Measurements from ENCODE around the gene CMTM7.

CMTM7 gene

DNA sequence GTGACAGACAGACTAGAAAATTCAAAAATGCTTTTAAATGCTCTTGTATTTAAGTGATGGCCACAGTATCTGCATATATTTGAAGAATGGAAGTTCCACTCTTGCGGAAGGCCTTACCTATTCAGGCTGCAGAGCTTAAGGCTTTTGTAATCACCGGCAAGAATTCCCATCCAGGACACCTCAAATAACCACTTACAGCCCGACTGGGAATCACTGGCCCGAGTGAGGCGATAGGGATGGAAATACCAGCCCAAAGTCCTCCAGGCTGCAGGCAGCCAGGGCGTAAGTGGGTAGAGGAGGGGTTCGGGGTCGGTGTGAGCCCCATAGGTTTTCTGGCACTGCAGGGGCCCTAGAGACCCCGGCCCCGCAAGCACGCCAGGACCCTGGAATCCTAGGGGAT is 9.5 kb downstream of the CMTM7 start:
- H3K36me3 ChIP-seq (ENCODE audit: control insufficient read depth, insufficient read depth, low read length): no peaks in the 10 kb centered on the region
- no peaks in the 10 kb centered on the region for H3K9me3 ChIP-seq (ENCODE audit: control insufficient read depth, insufficient read depth, low read length)
- DNase-seq (ENCODE audit: low read depth, low spot score): no peak
- H3K4me1 ChIP-seq (ENCODE audit: control insufficient read depth, insufficient read depth, low read length): no peaks in the 10 kb centered on the region; the same call in 1 of the 2 replicates
- no peaks in the 10 kb centered on the region for H3K27me3 ChIP-seq (ENCODE audit: control insufficient read depth, insufficient read depth, low read length)
- WGBS (ENCODE audit: insufficient coverage, insufficient read length): no CpG with 5 or more reads among the region's 11 CpGs
- H3K4me3 ChIP-seq (ENCODE audit: low read length): peak overlapping the region; percentile 27; the same call in 1 of the 2 replicates
- no peak overlapping the region for H3K27ac ChIP-seq (ENCODE audit: low read length)

DNA sequence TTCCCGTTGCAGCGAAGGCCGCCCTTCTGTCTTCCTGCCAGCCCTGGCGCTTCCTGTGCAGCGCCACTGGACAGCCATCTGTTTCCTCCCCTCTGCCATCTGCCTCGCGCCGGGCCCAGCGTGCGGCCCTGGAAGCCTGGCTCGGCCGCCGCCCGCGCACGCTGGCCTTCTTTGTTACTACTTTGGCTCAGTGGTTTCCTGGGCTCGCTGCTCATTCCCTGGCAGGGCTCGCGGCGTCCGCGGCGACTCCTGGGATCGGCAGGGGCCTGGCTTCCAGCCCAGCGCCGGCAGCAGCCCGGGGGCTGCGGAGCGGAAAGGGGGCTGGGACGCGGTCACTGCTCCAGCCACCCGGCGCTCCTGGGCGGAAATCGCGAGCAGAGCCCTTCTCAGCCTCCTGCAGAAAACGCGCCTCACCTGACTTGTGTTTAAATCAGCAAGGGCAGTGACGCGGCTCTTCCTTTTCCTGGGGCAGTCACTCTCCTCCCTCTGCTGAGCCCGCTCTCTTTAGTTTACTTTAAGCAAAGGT is 10.0 kb downstream of the CMTM7 start:
- H3K4me3 ChIP-seq (ENCODE audit: low read length): peak overlapping the region; percentile 27; the same call in 1 of the 2 replicates
- H3K4me1 ChIP-seq (ENCODE audit: control insufficient read depth, insufficient read depth, low read length): no peaks in the 10 kb centered on the region; the same call in 1 of the 2 replicates
- DNase-seq (ENCODE audit: low read depth, low spot score): no peak
- H3K27me3 ChIP-seq (ENCODE audit: control insufficient read depth, insufficient read depth, low read length): no peaks in the 10 kb centered on the region
- WGBS (ENCODE audit: insufficient coverage, insufficient read length): no CpG with 5 or more reads among the region's 41 CpGs
- no peaks in the 10 kb centered on the region for H3K36me3 ChIP-seq (ENCODE audit: control insufficient read depth, insufficient read depth, low read length)
- H3K9me3 ChIP-seq (ENCODE audit: control insufficient read depth, insufficient read depth, low read length): no peaks in the 10 kb centered on the region
- no peak overlapping the region for H3K27ac ChIP-seq (ENCODE audit: low read length)

DNA sequence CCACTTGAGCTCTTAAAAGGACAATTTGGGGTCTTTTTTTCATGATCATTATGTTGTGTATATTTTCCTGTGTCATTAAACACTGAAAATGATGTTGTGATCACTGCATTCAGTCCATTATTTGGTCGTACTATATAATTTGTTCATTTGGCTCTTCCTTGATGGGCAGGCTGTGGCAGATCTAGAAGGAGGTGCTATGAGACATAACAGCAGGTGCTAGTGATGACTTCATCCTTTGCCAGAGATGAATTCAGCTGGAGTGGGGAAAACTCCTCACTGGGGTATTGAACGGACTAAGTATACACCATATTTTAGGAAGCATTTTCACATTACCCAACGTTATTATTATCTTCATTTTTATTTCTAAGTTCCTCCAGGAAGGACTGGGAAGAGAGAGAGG is 12.0 kb downstream of the CMTM7 start:
- no peaks in the 10 kb centered on the region; the same call in 1 of the 2 replicates for H3K4me1 ChIP-seq (ENCODE audit: control insufficient read depth, insufficient read depth, low read length)
- WGBS (ENCODE audit: insufficient coverage, insufficient read length): no CpG with 5 or more reads among the region's 3 CpGs
- H3K27ac ChIP-seq (ENCODE audit: low read length): no peak overlapping the region
- DNase-seq (ENCODE audit: low read depth, low spot score): no peak
- no peaks in the 10 kb centered on the region for H3K9me3 ChIP-seq (ENCODE audit: control insufficient read depth, insufficient read depth, low read length)
- no peak overlapping the region for H3K4me3 ChIP-seq (ENCODE audit: low read length)
- no peaks in the 10 kb centered on the region for H3K36me3 ChIP-seq (ENCODE audit: control insufficient read depth, insufficient read depth, low read length)
- no peaks in the 10 kb centered on the region for H3K27me3 ChIP-seq (ENCODE audit: control insufficient read depth, insufficient read depth, low read length)

DNA sequence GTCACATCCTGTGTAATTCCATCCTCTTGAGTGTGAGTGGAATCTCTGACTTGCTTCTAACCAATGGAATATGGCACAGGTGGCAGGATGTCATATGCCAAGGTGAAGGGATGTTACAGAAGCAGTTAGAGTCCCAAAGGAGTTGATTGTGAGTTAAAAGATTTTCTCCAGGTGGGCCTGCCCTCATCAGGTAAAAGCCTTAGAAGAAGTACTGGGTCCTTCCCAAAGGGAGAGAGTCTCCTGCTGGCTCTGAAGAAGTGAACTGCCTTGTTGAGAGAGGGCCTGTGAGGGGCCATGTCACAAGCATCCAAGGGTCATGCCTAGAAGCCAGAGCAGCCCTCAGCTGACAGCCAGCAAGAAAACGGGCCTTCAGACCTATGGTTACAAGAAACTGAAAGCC is 13.1 kb downstream of the CMTM7 start:
- WGBS (ENCODE audit: insufficient coverage, insufficient read length): no CpG with 5 or more reads among the region's 1 CpG
- H3K36me3 ChIP-seq (ENCODE audit: control insufficient read depth, insufficient read depth, low read length): no peaks in the 10 kb centered on the region
- no peak for DNase-seq (ENCODE audit: low read depth, low spot score)
- no peak overlapping the region for H3K27ac ChIP-seq (ENCODE audit: low read length)
- no peaks in the 10 kb centered on the region for H3K27me3 ChIP-seq (ENCODE audit: control insufficient read depth, insufficient read depth, low read length)
- no peaks in the 10 kb centered on the region; the same call in 1 of the 2 replicates for H3K4me1 ChIP-seq (ENCODE audit: control insufficient read depth, insufficient read depth, low read length)
- H3K4me3 ChIP-seq (ENCODE audit: low read length): no peak overlapping the region
- H3K9me3 ChIP-seq (ENCODE audit: control insufficient read depth, insufficient read depth, low read length): no peaks in the 10 kb centered on the region

DNA sequence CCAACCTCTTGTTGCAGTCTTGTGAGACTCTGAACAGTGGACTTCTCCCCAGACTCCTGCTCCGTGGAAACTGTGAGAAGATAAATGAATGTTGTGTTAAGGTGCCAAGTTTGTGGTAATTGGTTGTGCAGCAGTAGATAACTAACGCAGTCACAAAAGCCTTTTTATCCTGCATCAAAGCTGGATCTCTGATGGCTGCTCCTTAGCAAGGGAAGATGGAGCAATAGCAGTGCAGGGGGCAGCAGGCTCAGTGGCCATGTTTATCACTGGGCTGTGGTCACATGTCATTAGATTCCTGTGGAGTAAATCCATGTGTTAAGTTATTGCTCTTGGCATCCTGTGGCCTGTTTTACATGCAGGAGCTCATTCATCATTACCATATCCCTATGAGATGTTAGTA is 13.5 kb downstream of the CMTM7 start:
- Histone ChIP-seq H3K4me1 (ENCODE audit: control insufficient read depth, insufficient read depth, low read length) (peaks cover 1% of the 10 kb centered on the region; the same call in 1 of the 2 replicates), H3K27me3 (ENCODE audit: control insufficient read depth, insufficient read depth, low read length) (no peaks in the 10 kb centered on the region), H3K4me3 (ENCODE audit: low read length) (no peak overlapping the region), H3K36me3 (ENCODE audit: control insufficient read depth, insufficient read depth, low read length) (no peaks in the 10 kb centered on the region), H3K9me3 (ENCODE audit: control insufficient read depth, insufficient read depth, low read length) (no peaks in the 10 kb centered on the region), H3K27ac (ENCODE audit: low read length) (no peak overlapping the region)
- WGBS (ENCODE audit: insufficient coverage, insufficient read length): no CpG with 5 or more reads among the region's 2 CpGs
- no peak for DNase-seq (ENCODE audit: low read depth, low spot score)

DNA sequence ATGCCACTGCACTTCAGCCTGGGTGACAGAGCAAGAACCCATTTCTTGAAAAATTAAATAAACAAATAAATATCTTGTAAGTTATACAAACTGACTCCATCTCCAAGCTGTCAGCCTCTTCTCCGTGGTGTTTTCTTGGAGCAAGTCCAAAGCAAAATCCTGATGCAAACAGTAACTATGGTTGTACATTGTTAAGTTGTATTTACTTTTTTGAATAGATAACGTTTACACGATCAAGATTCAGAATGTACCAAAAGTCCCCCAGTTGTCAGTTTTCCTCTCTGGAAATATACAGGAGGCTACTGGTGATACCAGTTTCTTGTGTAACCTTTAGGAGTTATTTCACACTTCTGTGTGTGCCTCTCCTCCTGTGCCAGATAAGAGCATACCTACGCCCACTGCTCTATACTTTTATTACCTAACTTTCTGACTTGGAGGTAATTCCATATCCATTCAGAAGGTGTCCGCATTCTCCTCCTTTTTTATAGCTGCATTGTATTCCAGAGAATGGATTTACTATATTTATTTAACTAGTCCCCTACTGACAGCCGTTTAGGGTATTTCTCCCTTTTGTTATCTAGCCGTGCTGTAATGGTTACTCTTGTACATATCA is 14.2 kb downstream of the CMTM7 start:
- DNase-seq (ENCODE audit: low read depth, low spot score): no peak
- Histone ChIP-seq H3K4me3 (ENCODE audit: low read length) (no peak overlapping the region), H3K27ac (ENCODE audit: low read length) (no peak overlapping the region), H3K9me3 (ENCODE audit: control insufficient read depth, insufficient read depth, low read length) (no peaks in the 10 kb centered on the region), H3K4me1 (ENCODE audit: control insufficient read depth, insufficient read depth, low read length) (peaks cover 2% of the 10 kb centered on the region; the same call in 1 of the 2 replicates), H3K36me3 (ENCODE audit: control insufficient read depth, insufficient read depth, low read length) (no peaks in the 10 kb centered on the region), H3K27me3 (ENCODE audit: control insufficient read depth, insufficient read depth, low read length) (no peaks in the 10 kb centered on the region)
- WGBS (ENCODE audit: insufficient coverage, insufficient read length): no CpG with 5 or more reads among the region's 7 CpGs

DNA sequence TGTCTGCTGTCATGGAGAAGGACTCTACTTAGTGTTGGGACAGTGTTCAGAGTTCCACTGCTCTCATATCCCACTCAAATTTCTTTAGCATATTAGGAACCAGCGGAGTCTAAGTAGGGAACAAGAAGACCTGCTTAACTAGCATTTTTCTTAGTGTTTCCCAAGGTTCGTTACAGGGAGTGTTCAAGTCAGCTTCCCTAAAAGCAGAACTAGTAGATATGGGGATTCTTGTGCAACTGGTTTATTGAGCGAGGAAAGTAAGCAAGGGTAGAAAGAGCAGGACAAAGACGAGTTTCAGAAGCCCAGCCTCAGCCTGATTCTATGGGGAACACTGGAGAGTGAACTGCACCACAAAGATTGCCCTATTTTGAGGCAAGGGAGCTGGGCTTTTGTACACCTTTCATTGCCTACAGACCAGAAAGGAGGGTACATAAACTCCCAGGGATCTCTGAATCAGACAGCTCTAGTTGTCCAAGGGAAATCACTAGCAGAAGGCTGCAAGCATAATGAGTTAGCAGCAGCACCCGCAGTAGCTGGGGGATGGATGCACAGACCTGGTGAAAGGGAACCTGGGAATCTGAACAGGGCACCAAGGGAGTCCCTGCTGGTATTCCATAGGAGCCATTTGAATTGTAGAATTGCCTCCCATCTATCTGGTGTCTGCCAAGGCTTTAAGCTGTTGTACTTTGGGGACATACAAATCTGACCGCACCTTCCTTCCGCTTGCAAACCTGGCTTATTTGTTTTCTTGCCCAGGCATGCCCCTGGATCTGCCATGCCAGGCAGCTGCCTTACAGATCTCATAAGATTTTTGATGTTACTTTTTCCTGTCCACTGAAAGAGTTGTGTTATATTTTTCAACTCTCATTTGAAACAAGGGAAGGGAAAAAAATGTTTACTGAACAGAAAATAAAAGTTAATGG is 15.1 kb downstream of the CMTM7 start:
- Histone ChIP-seq H3K4me1 (ENCODE audit: control insufficient read depth, insufficient read depth, low read length) (peaks cover 4% of the 10 kb centered on the region; the same call in 1 of the 2 replicates), H3K27me3 (ENCODE audit: control insufficient read depth, insufficient read depth, low read length) (no peaks in the 10 kb centered on the region), H3K27ac (ENCODE audit: low read length) (no peak overlapping the region), H3K36me3 (ENCODE audit: control insufficient read depth, insufficient read depth, low read length) (no peaks in the 10 kb centered on the region), H3K9me3 (ENCODE audit: control insufficient read depth, insufficient read depth, low read length) (no peaks in the 10 kb centered on the region), H3K4me3 (ENCODE audit: low read length) (no peak overlapping the region)
- no peak for DNase-seq (ENCODE audit: low read depth, low spot score)
- no CpG with 5 or more reads among the region's 7 CpGs for WGBS (ENCODE audit: insufficient coverage, insufficient read length)

DNA sequence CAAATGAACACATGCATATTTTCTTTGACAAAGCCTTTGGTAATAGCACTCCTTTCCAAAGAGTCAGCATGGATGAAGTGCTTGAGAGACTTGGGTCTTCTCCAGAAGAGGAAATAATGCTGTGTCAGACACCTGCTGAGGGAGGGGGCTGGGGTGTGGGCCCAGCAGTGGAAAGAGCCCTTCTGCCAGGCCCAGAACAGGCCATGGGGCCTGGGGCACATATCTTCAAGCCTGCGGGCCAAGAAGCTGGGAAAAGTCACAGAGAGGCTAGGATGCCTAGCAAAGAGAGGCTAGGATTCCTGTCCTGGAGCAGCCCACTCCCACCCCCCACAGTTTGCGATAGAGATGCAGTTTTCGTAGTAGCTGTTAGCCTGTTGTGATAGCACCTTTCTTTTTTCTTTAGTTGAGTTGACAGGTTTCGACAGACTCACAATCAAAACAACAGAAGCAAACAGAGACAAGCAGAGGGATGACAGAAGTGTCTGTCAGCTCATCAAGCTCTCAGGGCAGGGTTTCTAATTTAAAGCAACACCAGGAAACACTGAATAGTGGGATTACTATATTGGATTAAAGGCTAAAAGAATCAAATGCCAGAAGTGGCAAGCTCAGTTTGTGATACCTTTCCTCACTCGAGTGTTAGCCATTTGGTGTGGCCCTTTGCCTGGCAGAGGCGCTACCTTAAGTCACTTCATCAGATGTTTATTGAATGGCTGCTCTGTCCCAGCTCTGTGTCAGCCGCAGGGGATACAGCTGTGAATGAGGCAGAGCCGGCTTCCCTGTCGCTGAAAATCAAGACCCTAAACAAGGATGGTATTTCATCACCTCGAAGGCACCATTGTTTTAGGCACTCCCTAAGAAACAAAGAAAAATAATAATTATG is 19.0 kb downstream of the CMTM7 start:
- WGBS (ENCODE audit: insufficient coverage, insufficient read length): no CpG with 5 or more reads among the region's 10 CpGs
- H3K4me3 ChIP-seq (ENCODE audit: low read length): no peak overlapping the region
- H3K9me3 ChIP-seq (ENCODE audit: control insufficient read depth, insufficient read depth, low read length): no peaks in the 10 kb centered on the region
- H3K36me3 ChIP-seq (ENCODE audit: control insufficient read depth, insufficient read depth, low read length): no peaks in the 10 kb centered on the region
- peaks cover 5% of the 10 kb centered on the region; the same call in 1 of the 2 replicates for H3K4me1 ChIP-seq (ENCODE audit: control insufficient read depth, insufficient read depth, low read length)
- no peak overlapping the region for H3K27ac ChIP-seq (ENCODE audit: low read length)
- H3K27me3 ChIP-seq (ENCODE audit: control insufficient read depth, insufficient read depth, low read length): no peaks in the 10 kb centered on the region
- DNase-seq (ENCODE audit: low read depth, low spot score): no peak

DNA sequence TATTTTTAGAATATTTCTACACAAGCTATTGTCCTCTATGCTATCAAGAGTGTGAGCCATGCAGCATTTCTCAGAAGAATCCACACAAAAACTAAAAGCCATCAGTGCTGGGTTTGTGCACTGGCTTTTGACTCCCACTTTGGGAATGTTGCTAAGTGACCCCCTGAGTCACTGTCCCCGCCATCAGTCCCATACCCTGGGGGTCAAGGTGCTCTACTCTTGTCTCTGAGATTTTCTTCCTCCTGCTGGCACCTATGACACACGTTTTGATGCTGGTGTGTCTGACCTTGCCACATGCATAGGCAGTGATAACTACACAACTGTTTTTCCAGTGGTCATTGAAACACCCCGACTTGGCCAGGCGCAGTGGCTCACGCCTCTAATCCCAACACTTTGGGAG is 19.8 kb downstream of the CMTM7 start:
- H3K27me3 ChIP-seq (ENCODE audit: control insufficient read depth, insufficient read depth, low read length): no peaks in the 10 kb centered on the region

DNA sequence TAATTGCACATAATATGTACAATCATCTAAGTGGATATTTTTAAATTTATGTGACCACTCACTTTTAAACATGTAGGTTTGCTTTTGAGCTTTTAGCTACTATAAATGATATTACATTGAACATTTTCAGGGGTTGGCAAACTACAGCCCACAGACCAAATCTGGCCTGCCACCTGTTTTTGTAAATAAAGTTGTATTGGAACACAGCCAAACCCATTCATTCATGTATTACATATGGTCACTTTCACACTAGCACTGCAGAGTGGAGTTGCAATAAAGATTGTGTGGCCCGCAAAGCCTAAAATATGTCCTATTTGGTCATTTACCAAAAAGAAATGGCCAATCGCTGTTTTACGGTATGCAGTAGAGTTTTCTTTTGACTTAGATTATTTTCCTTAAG is 21.2 kb downstream of the CMTM7 start:
- peaks cover 5% of the 10 kb centered on the region; the same call in 1 of the 2 replicates for H3K4me1 ChIP-seq (ENCODE audit: control insufficient read depth, insufficient read depth, low read length)
- no peak for DNase-seq (ENCODE audit: low read depth, low spot score)
- no peak overlapping the region for H3K4me3 ChIP-seq (ENCODE audit: low read length)
- H3K27me3 ChIP-seq (ENCODE audit: control insufficient read depth, insufficient read depth, low read length): no peaks in the 10 kb centered on the region
- no peaks in the 10 kb centered on the region for H3K36me3 ChIP-seq (ENCODE audit: control insufficient read depth, insufficient read depth, low read length)
- H3K9me3 ChIP-seq (ENCODE audit: control insufficient read depth, insufficient read depth, low read length): no peaks in the 10 kb centered on the region
- no peak overlapping the region for H3K27ac ChIP-seq (ENCODE audit: low read length)
- no CpG with 5 or more reads among the region's 3 CpGs for WGBS (ENCODE audit: insufficient coverage, insufficient read length)

More for the DNA sequence above, 19.8 kb downstream of the CMTM7 start:
- Histone ChIP-seq H3K9me3 (ENCODE audit: control insufficient read depth, insufficient read depth, low read length) (no peaks in the 10 kb centered on the region), H3K36me3 (ENCODE audit: control insufficient read depth, insufficient read depth, low read length) (no peaks in the 10 kb centered on the region), H3K4me1 (ENCODE audit: control insufficient read depth, insufficient read depth, low read length) (peaks cover 5% of the 10 kb centered on the region; the same call in 1 of the 2 replicates), H3K27ac (ENCODE audit: low read length) (no peak overlapping the region), H3K4me3 (ENCODE audit: low read length) (no peak overlapping the region)
- WGBS (ENCODE audit: insufficient coverage, insufficient read length): no CpG with 5 or more reads among the region's 5 CpGs
- no peak for DNase-seq (ENCODE audit: low read depth, low spot score)

Measured in iPS DF 6.9 (cell line).